Measurements from ENCODE around the gene ZNF771. TPM values are rescaled to one million over a fixed set of nuclear protein-coding genes. Genes with fewer than 3 reads are reported as not detected.

ZNF771 gene
- total RNA-seq, 2 donors from 2014 or later = 21.8 to 25.7 TPM

DNA sequence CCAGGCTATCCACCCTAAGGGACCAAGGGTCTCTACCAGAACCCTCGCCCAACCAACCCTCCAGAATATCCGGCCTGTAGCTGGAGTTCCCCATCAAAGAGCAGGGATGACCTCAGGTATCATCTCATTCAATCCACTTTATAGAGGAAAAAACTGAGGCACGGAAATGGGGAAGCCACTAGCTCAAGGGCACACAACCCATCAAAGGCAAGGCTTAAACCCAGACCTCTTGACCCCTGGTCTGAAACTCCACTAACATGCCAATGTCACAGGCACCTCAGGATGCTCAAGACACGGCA, 38.7 kb upstream of the ZNF771 start:
- H3K9me3 ChIP-seq = no peaks in the 10 kb centered on the region
- H3K4me1 ChIP-seq (ENCODE audit: control insufficient read depth in 1 of 2, low read depth in 2 of 2) = peaks cover 24 to 25% of the 10 kb centered on the region in 2 donors
- peak overlapping the region; percentile 93 for H3K4me3 ChIP-seq
- TF ChIP-seq, protein P1, sequence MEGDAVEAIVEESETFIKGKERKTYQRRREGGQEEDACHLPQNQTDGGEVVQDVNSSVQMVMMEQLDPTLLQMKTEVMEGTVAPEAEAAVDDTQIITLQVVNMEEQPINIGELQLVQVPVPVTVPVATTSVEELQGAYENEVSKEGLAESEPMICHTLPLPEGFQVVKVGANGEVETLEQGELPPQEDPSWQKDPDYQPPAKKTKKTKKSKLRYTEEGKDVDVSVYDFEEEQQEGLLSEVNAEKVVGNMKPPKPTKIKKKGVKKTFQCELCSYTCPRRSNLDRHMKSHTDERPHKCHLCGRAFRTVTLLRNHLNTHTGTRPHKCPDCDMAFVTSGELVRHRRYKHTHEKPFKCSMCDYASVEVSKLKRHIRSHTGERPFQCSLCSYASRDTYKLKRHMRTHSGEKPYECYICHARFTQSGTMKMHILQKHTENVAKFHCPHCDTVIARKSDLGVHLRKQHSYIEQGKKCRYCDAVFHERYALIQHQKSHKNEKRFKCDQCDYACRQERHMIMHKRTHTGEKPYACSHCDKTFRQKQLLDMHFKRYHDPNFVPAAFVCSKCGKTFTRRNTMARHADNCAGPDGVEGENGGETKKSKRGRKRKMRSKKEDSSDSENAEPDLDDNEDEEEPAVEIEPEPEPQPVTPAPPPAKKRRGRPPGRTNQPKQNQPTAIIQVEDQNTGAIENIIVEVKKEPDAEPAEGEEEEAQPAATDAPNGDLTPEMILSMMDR (IDR thresholded peaks at IDR 0.05) = no peak
- no peak for DNase-seq (ENCODE audit: low spot score)
- H3K36me3 ChIP-seq = peaks cover 5% of the 10 kb centered on the region
- peak overlapping the region; percentile 27 to 62 for H3K27ac ChIP-seq
- no peaks in the 10 kb centered on the region for H3K27me3 ChIP-seq (replicated peaks; ENCODE audit: insufficient read depth)
- ATAC-seq (ENCODE audit: insufficient number of reproducible peaks, low FRiP score, low read depth) = no peak

- TF ChIP-seq, protein P1 (IDR thresholded peaks at IDR 0.05) = no peak
- Histone ChIP-seq H3K4me1 (ENCODE audit: control insufficient read depth in 1 of 2, low read depth in 2 of 2) (peaks cover 24 to 25% of the 10 kb centered on the region in 2 donors), H3K4me3 (peak overlapping the region; percentile 93), H3K9me3 (no peaks in the 10 kb centered on the region), H3K27me3 (replicated peaks; ENCODE audit: insufficient read depth) (no peaks in the 10 kb centered on the region), H3K27ac (peak overlapping the region; percentile 41 to 62), H3K36me3 (peaks cover 5% of the 10 kb centered on the region)
- ATAC-seq (ENCODE audit: insufficient number of reproducible peaks, low FRiP score, low read depth) (no peak), DNase-seq (ENCODE audit: low spot score) (no peak)
Measured at GRCh38 chr16:30369091-30369937, 38.1 kb upstream of the ZNF771 start.

DNA sequence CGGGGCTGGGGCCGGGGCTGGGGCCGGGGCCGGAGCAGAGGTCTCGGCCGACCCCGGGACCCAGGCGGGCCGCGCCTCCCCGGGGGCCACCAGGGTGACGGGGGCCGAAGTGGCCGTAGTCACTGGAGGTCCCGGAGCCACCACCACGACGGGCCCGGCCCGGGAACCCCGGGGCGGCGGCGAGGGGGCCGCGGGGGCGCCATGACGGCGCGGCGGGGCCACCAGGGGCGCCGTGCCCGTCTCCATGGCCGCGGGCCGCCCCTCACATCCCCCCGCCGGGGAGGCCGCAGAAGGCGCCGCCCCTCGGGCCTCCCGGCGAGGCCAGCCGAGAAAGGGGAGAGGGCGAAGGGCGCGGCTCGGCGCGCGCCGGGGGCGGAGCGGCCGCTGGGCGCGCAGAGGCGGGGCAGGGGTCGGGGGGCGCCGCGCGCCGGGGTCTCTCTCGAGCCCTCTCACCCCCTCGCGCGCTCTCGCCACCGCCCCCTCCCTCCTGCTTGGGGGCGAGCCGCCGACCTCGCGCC, 37.4 kb upstream of the ZNF771 start:
- no peak for DNase-seq (ENCODE audit: low spot score)
- TF ChIP-seq, protein P1 (IDR thresholded peaks at IDR 0.05) = no peak
- Histone ChIP-seq H3K36me3 (peaks cover 5% of the 10 kb centered on the region), H3K4me1 (ENCODE audit: control insufficient read depth in 1 of 2, low read depth in 2 of 2) (peaks cover 24 to 25% of the 10 kb centered on the region in 2 donors), H3K9me3 (no peaks in the 10 kb centered on the region), H3K27ac (peak overlapping the region; percentile 32 to 62), H3K4me3 (peak overlapping the region; percentile 93), H3K27me3 (replicated peaks; ENCODE audit: insufficient read depth) (no peaks in the 10 kb centered on the region)
- ATAC-seq (ENCODE audit: insufficient number of reproducible peaks, low FRiP score, low read depth) = no peak

DNA sequence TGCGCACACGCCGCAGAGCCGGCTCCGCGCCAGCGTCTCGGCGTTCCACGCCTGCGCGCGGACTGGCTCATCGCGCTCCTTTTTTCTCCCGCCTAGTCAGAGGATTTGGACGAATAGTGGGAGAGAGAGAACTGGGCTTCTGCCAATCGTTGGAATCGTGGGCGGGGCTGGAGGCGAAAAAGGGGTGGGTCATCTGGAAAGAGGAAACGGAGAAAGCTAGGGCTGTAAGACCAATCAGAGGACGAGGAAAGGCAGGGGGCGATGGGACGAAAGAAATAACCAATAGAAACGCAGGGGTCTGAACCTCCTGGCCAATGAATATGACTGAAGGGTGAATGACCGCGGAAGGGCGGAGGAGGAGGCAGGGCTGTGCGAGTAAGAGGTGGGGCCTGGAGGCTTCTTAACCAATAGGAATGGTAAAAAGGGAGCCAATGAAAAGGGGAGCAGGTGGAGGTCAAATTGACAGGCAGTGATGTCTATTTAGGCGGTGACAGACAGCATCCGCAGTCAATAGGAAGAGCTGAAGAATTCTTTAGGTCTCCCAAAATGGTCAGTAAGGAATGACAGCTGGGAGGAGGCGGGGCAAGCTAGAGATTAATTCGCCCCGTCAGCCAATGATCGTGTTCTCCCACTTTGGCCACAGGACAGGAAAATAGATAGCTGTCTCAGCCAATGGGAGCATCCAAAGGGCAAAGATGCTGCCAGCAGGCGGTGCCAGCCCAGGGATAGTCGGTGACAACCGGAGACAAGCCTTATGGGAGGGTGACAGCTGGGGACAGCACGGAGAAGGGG, 36.8 kb upstream of the ZNF771 start, which contains the start of gene TBC1D10B:
Gene TBC1D10B (minus strand): TSS at position 39 of the 792 bp plus-strand sequence. CDS start 311 bp downstream, outside the sequence.
- Histone ChIP-seq H3K36me3 (no peaks in the 10 kb centered on the region), H3K4me1 (ENCODE audit: control insufficient read depth in 1 of 2, low read depth in 2 of 2) (peaks cover 24 to 25% of the 10 kb centered on the region in 2 donors), H3K27ac (peak within 1 kb of the TSS; percentile 81 to 82), H3K9me3 (no peaks in the 10 kb centered on the region), H3K4me3 (peak within 1 kb of the TSS; percentile 93), H3K27me3 (replicated peaks; ENCODE audit: insufficient read depth) (no peaks in the 10 kb centered on the region)
- ATAC-seq (ENCODE audit: insufficient number of reproducible peaks, low FRiP score, low read depth) (peak; percentile 92), DNase-seq (ENCODE audit: low spot score) (peak; percentile 97)
- TF ChIP-seq, protein P1 (IDR thresholded peaks at IDR 0.05) = no peak

Data from thoracic aorta (tissue), 2 donors.